ENCODE data around the gene UBE3B. TPM values are rescaled to one million over a fixed set of nuclear protein-coding genes. Genes with fewer than 3 reads are reported as not detected.

UBE3B gene
- total RNA-seq, 4 donors from 2014 or later, result 42.4 to 59.2 (median 49.1) TPM

DNA sequence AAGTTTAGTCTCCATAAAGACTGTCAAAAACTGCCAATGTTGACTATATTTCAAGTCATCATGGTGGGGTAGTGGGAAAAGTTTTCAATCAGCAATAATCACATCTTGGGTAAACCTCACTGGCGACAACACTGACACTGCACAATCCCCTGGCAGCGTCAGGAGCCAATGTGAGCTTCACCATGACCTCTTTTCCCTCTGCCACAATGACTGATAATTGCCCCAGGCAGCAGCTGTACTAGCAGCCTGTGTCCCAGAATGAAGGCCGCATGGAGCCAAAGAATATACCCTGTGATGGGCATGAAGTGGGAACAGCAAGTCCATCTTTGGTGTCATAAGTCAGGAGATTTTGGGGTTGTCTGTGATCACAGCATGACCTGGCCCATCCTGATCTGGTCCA, 90.5 kb downstream of the UBE3B start:
- TF ChIP-seq EP300 (IDR thresholded peaks at IDR 0.05) (no peak), POLR2AphosphoS5 (IDR thresholded peaks at IDR 0.05) (no peak), POLR2A (IDR thresholded peaks at IDR 0.05; ENCODE audit: low read depth) (no peak)
- TF ChIP-seq, protein P1, sequence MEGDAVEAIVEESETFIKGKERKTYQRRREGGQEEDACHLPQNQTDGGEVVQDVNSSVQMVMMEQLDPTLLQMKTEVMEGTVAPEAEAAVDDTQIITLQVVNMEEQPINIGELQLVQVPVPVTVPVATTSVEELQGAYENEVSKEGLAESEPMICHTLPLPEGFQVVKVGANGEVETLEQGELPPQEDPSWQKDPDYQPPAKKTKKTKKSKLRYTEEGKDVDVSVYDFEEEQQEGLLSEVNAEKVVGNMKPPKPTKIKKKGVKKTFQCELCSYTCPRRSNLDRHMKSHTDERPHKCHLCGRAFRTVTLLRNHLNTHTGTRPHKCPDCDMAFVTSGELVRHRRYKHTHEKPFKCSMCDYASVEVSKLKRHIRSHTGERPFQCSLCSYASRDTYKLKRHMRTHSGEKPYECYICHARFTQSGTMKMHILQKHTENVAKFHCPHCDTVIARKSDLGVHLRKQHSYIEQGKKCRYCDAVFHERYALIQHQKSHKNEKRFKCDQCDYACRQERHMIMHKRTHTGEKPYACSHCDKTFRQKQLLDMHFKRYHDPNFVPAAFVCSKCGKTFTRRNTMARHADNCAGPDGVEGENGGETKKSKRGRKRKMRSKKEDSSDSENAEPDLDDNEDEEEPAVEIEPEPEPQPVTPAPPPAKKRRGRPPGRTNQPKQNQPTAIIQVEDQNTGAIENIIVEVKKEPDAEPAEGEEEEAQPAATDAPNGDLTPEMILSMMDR (IDR thresholded peaks at IDR 0.05), result no peak
- no peaks in the 10 kb centered on the region for H3K9me3 ChIP-seq
- no peak overlapping the region for H3K27ac ChIP-seq (replicated peaks in 1 of 4)
- no peak for DNase-seq (ENCODE audit: extremely low spot score)
- H3K4me1 ChIP-seq, result peaks cover 7 to 14% (median 9%) of the 10 kb centered on the region in 4 donors
- no peak overlapping the region for H3K4me3 ChIP-seq
- intact Hi-C loops (cut with DNase I), result no loop called here
- H3K36me3 ChIP-seq, result peaks cover 8 to 87% (median 60%) of the 10 kb centered on the region in 4 donors
- WGBS, result 90% methylated on average over 3 of the region's 3 CpGs
- no peaks in the 10 kb centered on the region for H3K27me3 ChIP-seq

DNA sequence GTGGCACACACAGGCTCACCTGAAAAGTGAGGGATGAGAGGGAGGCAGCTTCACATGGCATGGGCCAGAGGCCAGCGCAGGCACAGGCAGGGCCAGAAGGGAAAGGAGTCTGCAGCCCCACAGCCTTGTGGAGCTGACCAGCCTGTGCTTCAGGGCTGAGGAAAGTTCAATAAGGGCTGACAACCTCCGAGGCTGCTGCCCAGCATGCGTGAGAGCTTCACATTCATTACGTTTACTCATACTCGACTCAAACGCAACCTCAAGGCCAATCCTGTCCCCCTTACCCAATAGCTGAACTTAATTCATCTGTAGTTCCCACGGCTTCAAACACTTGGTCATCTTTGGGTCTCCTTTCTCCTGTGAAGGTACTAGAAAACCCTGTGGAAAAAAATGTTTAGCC, 91.1 kb downstream of the UBE3B start:
- DNase-seq (ENCODE audit: extremely low spot score), result no peak
- Histone ChIP-seq H3K27me3 (no peaks in the 10 kb centered on the region), H3K4me1 (peaks cover 8 to 16% (median 10%) of the 10 kb centered on the region in 4 donors), H3K36me3 (peaks cover 8 to 81% (median 57%) of the 10 kb centered on the region in 4 donors), H3K27ac (replicated peaks in 1 of 4) (no peak overlapping the region), H3K9me3 (no peaks in the 10 kb centered on the region), H3K4me3 (no peak overlapping the region)
- TF ChIP-seq POLR2AphosphoS5 (IDR thresholded peaks at IDR 0.05), result no peak
- TF ChIP-seq EP300 (IDR thresholded peaks at IDR 0.05), result no peak
- TF ChIP-seq, protein P1 (IDR thresholded peaks at IDR 0.05), result no peak
- TF ChIP-seq POLR2A (IDR thresholded peaks at IDR 0.05; ENCODE audit: low read depth), result no peak
- WGBS, result 87% methylated on average over 3 of the region's 7 CpGs
- intact Hi-C loops (cut with DNase I), result no loop called here

DNA sequence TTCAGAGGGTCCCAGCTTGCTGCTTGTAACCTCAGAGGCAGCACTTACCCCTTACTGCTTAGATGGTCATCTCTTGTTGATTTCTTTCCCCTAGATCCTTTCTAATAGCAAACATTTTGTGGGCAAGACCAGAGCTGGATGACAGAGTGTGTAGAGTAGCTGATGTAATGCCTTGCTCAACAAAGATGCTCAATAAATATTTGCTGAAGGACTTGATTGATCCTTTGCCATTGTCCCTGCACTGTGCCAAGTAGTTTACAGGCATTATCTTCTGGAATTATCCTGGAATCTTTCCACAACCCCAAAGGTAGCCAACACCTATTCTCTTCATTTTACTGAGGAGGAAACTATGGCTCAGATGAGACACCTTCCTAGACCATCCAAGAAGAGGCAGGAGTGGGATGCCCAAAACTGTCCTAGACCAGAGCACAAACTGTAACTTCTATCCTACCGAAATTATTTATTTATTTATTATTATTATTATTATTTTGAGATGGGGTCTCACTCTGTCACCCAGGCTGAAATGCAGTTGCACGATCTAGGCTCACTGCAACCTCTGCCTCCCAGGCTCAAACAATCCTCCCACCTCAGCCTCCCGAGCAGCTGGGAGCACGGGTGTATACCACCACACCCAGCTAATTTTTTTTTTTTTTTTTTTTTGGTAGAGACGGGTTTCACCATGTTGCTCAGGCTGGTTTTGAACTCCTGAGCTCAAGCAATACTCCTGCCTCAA, 94.5 kb downstream of the UBE3B start:
- intact Hi-C loops (cut with DNase I), result no loop called here
- WGBS, result 90% methylated on average over 5 of the region's 5 CpGs
- Histone ChIP-seq H3K4me3 (no peak overlapping the region), H3K27ac (replicated peaks in 1 of 4) (no peak overlapping the region), H3K36me3 (peaks cover 0 to 70% (median 39%) of the 10 kb centered on the region in 4 donors), H3K9me3 (no peaks in the 10 kb centered on the region), H3K27me3 (no peaks in the 10 kb centered on the region), H3K4me1 (peaks cover 19 to 33% (median 23%) of the 10 kb centered on the region in 4 donors)
- TF ChIP-seq POLR2A (IDR thresholded peaks at IDR 0.05; ENCODE audit: low read depth) (no peak), EP300 (IDR thresholded peaks at IDR 0.05) (no peak), POLR2AphosphoS5 (IDR thresholded peaks at IDR 0.05) (no peak)
- TF ChIP-seq, protein P1 (IDR thresholded peaks at IDR 0.05), result no peak
- no peak for DNase-seq (ENCODE audit: extremely low spot score)

DNA sequence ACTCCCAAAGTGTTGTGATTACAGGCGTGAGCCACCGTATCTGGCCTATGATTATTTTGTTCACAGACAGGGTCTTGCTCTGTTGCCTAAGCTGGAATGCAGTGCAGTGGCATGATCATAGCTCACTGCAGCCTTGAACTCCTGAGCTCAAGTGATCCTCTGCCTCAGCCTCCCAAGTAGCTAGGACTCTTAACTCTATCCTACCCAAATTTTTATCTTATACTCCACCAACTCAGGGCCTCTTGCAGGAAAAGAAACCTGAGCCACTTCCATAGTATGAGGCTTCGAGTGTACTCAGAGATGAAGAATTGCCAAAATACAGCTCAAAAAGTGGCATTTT, 95.0 kb downstream of the UBE3B start:
- Histone ChIP-seq H3K27me3 (no peaks in the 10 kb centered on the region), H3K36me3 (peaks cover 3 to 70% (median 39%) of the 10 kb centered on the region in 4 donors), H3K4me3 (peak overlapping the region; percentile 66 to 90 (median 84)), H3K4me1 (peaks cover 19 to 33% (median 23%) of the 10 kb centered on the region in 4 donors), H3K9me3 (no peaks in the 10 kb centered on the region), H3K27ac (replicated peaks in 1 of 4) (peak overlapping the region in 3 of 4 donors; percentile 77 to 89 (median 82))
- intact Hi-C loops (cut with DNase I), result no loop called here
- no peak for DNase-seq (ENCODE audit: extremely low spot score)
- TF ChIP-seq, protein P1 (IDR thresholded peaks at IDR 0.05), result no peak
- TF ChIP-seq EP300 (IDR thresholded peaks at IDR 0.05) (no peak), POLR2AphosphoS5 (IDR thresholded peaks at IDR 0.05) (no peak), POLR2A (IDR thresholded peaks at IDR 0.05; ENCODE audit: low read depth) (no peak)
- WGBS, result 71% methylated on average over 3 of the region's 3 CpGs
